Measurements from ENCODE around the gene CDRT4. TPM values are rescaled to one million over a fixed set of nuclear protein-coding genes. Genes with fewer than 3 reads are reported as not detected.
A peak's percentile ranks its signal among the peaks of the same experiment; 100 is the strongest.

Gene CDRT4
- total RNA-seq, 4 donors from 2014 or later, result 7.1 to 23.8 (median 8.8) TPM

DNA sequence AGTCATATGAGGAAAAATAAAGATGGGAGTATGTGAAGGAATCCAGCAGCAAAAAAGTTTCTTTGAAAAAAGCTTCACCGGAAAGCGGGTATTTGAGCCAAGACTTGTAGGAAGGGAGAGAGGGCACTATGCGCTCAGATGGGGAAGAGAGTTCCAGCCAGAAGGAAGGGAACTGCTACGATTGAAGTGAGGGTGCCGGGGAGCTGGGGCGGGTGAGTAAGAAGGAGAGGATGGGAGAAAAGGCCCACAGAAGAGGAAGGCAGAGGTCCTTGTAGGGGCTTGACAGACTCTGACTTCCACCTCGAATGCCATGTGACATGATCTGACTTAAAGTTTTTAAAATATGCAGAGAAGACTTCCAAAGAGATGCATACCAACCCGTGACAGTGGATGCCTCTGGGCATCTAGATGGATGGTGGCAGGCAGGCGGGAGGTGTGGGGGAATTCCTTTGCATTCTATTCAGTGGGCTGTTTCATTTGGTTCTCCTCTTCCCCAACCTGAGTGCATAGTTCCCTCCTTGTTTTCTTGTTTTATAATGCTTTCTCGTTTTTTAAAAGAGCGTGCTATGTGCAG is 44.9 kb downstream of the CDRT4 start:
- Histone ChIP-seq H3K4me1 (no peaks in the 10 kb centered on the region), H3K27me3 (no peaks in the 10 kb centered on the region), H3K9me3 (no peaks in the 10 kb centered on the region), H3K27ac (no peak overlapping the region), H3K36me3 (no peaks in the 10 kb centered on the region), H3K4me3 (no peak overlapping the region)
- no peak for TF ChIP-seq EP300 (IDR thresholded peaks at IDR 0.05)
- TF ChIP-seq, protein P1, sequence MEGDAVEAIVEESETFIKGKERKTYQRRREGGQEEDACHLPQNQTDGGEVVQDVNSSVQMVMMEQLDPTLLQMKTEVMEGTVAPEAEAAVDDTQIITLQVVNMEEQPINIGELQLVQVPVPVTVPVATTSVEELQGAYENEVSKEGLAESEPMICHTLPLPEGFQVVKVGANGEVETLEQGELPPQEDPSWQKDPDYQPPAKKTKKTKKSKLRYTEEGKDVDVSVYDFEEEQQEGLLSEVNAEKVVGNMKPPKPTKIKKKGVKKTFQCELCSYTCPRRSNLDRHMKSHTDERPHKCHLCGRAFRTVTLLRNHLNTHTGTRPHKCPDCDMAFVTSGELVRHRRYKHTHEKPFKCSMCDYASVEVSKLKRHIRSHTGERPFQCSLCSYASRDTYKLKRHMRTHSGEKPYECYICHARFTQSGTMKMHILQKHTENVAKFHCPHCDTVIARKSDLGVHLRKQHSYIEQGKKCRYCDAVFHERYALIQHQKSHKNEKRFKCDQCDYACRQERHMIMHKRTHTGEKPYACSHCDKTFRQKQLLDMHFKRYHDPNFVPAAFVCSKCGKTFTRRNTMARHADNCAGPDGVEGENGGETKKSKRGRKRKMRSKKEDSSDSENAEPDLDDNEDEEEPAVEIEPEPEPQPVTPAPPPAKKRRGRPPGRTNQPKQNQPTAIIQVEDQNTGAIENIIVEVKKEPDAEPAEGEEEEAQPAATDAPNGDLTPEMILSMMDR (IDR thresholded peaks at IDR 0.05), result no peak
- no peak for TF ChIP-seq POLR2A (IDR thresholded peaks at IDR 0.05)
- DNase-seq (ENCODE audit: low spot score in 2 of 2), result no peak
- 51% methylated on average over 11 of the region's 11 CpGs for WGBS

DNA sequence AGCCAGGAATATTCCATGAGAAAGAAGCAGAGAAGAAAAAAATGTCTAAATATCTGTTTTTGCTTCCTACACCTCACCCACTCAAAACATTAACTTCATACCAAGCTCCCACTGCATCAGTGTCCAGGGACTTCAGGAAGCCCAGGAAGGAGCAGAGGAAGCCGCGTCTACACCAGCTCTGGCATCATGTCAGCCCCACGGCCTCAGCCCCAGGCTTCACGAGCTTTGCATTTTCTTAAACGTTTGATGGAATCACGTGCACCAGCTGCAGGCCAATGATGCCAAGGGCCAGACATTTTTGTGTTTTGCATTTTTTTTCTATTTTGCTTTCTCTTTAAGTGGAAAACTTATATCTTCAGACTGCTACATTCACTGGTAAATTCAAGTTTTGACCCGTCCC is 48.6 kb downstream of the CDRT4 start:
- Histone ChIP-seq H3K27ac (no peak overlapping the region), H3K4me1 (peaks cover 4% of the 10 kb centered on the region), H3K27me3 (no peaks in the 10 kb centered on the region), H3K4me3 (no peak overlapping the region), H3K9me3 (no peaks in the 10 kb centered on the region), H3K36me3 (no peaks in the 10 kb centered on the region)
- no peak for DNase-seq (ENCODE audit: low spot score in 2 of 2)
- TF ChIP-seq POLR2A (IDR thresholded peaks at IDR 0.05) (no peak), EP300 (IDR thresholded peaks at IDR 0.05) (no peak), POLR2AphosphoS5 (IDR thresholded peaks at IDR 0.05) (no peak)
- TF ChIP-seq, protein P1 (IDR thresholded peaks at IDR 0.05), result no peak
- 45% methylated on average over 7 of the region's 7 CpGs for WGBS

GRCh38 chr17:15414532-15415306 is 52.7 kb downstream of the CDRT4 start:
- H3K4me1 ChIP-seq, result peaks cover 36% of the 10 kb centered on the region
- 82% methylated on average over 11 of the region's 14 CpGs for WGBS
- H3K4me3 ChIP-seq, result no peak overlapping the region
- H3K36me3 ChIP-seq, result no peaks in the 10 kb centered on the region
- H3K27ac ChIP-seq, result no peak overlapping the region
- H3K9me3 ChIP-seq, result no peaks in the 10 kb centered on the region
- TF ChIP-seq, protein P1 (IDR thresholded peaks at IDR 0.05), result no peak
- no peak for TF ChIP-seq POLR2A (IDR thresholded peaks at IDR 0.05)
- TF ChIP-seq EP300 (IDR thresholded peaks at IDR 0.05), result no peak
- no peak for TF ChIP-seq POLR2AphosphoS5 (IDR thresholded peaks at IDR 0.05)
- H3K27me3 ChIP-seq, result no peaks in the 10 kb centered on the region
- DNase-seq (ENCODE audit: low spot score in 2 of 2), result no peak

- H3K4me1 ChIP-seq, result peaks cover 46% of the 10 kb centered on the region
- DNase-seq (ENCODE audit: low spot score in 2 of 2), result no peak
- no peaks in the 10 kb centered on the region for H3K27me3 ChIP-seq
- H3K36me3 ChIP-seq, result no peaks in the 10 kb centered on the region
- peak overlapping the region; percentile 80 for H3K27ac ChIP-seq
- no peak overlapping the region for H3K4me3 ChIP-seq
- no peaks in the 10 kb centered on the region for H3K9me3 ChIP-seq
- WGBS, result 93% methylated on average over 9 of the region's 9 CpGs
- no peak for TF ChIP-seq POLR2A (IDR thresholded peaks at IDR 0.05)
- no peak for TF ChIP-seq EP300 (IDR thresholded peaks at IDR 0.05)
- TF ChIP-seq, protein P1 (IDR thresholded peaks at IDR 0.05), result no peak
- TF ChIP-seq POLR2AphosphoS5 (IDR thresholded peaks at IDR 0.05), result no peak
Observed at GRCh38 chr17:15413101-15413771, 54.2 kb downstream of the CDRT4 start.

DNA sequence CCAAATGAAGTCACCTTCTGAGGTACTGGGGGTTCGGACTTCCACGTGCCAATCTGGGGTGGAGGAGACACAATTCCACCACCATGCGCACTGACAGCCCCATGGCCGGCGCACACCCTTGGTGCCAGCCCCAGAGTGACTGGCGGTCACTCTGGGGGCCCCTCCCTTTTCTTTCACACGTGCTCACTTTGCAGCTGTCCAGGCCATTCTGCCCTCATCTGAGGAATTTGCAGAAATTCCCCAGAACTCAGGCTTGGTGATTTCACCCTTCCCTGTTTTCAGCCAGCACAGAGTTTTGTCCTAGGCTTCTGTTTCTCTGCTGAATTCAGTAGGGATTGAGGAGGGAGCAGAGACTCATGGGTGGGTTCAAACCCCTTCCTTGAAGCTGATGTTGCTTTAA is 54.8 kb downstream of the CDRT4 start:
- no peak overlapping the region for H3K4me3 ChIP-seq
- peaks cover 46% of the 10 kb centered on the region for H3K4me1 ChIP-seq
- 80% methylated on average over 7 of the region's 7 CpGs for WGBS
- H3K27me3 ChIP-seq, result no peaks in the 10 kb centered on the region
- H3K36me3 ChIP-seq, result no peaks in the 10 kb centered on the region
- H3K9me3 ChIP-seq, result no peaks in the 10 kb centered on the region
- peak overlapping the region; percentile 80 for H3K27ac ChIP-seq
- DNase-seq (ENCODE audit: low spot score in 2 of 2), result no peak
- no peak for TF ChIP-seq POLR2A (IDR thresholded peaks at IDR 0.05)
- TF ChIP-seq, protein P1 (IDR thresholded peaks at IDR 0.05), result no peak
- no peak for TF ChIP-seq EP300 (IDR thresholded peaks at IDR 0.05)
- TF ChIP-seq POLR2AphosphoS5 (IDR thresholded peaks at IDR 0.05), result no peak
